Ramos (cell line): ENCODE results near the gene SIGMAR1.

Source experiments
- in situ Hi-C: fragments of 300-500 bp; cut with MboI; formaldehyde crosslinking; loops from one replicate; pipeline ENCODE4 v1.14.3; 2022; ENCODE audit warnings: low sequenced_read_pairs; ENCODE audit not compliant: unreplicated experiment

Gene SIGMAR1

DNA sequence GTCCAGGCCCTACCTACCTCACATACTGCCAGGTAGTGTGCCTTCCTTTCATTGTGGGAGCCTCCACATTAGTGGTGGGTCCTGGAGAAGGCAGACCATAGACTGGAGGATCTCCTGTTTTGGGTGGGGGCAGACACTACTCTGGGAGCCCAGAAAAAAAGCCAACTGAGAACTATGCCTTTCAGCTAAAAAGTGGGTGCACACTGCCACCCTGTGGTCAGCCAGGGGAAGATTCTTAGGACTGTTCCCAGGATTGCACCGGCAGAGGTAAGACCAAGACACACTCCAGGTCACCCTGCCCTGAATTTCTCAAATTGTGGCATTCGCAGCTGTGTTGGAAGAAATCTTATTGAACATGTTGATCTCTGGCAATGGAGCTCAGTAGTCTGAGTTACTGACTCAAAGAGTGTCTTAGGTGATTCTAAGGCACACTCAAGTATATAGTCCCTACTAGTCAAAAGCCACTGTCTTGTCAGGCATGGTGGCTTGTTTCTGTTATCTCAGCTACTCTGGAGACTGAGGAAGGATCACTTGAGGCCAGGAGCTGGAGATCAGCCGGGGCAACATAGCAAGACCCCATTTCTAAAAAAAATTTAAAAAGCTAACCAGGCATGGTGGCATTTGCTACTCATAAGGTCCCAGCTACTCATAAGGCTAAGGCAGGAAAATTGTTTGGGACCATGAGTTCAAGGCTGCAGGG is 3.6 kb downstream of the SIGMAR1 start:
- in situ Hi-C loops, result no loop called here

DNA sequence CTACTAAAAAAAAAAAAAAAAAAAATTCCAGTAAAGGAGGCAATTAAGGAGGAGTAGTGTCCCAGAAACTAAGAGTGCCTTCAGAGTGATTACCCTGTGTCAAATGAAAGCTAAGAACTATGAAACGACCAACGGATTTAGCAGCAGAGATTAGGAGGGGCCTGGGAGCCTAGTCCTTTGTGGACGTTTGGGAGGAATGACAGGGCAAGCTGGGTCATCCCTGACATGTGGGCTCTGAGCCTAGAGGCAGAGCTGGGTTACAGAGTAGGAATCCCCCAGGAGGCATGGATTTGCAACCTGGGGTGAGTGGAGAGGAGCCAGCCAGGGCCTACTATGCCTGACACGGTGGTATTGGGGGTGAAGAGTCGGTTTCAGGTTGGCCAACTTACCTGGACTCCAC is 4.4 kb downstream of the SIGMAR1 start:
- in situ Hi-C loops, result no loop called here

DNA sequence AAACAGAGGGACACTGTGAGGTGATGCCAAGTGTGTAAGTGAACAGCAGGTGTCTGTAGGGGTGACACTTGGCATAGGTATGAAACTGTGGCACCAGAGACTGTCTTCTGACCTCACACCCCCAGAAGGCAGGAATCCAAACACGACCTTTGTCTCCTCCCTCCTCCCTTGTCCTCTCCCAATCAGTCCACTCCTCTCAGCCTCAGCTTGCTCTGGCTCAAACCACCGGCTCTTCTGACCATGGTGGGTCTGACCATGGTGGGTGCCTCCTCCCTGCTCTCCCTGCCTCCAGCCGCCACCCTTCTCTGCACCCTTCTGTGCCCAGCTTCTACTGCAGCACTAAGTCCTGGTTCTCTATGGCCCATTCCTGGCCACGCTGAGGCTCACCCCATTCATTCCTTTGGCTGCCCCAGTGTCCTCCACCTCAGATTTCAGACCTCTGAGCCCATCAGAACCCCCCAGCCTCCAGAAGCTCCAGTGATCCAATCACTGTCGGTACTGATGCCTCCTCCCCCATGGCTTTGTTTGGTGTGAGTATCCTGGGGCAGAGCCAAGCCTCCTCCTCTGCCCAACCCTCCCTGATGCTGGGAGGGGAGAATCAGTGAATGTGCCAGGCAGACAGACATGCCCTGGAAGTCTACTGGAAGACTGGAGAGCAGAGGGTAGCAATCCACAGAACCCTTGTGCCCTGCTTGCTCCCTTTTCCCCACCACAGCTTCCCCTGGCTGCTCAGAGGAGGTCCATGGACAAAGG is 7.0 kb downstream of the SIGMAR1 start:
- in situ Hi-C loops, result no loop called here

DNA sequence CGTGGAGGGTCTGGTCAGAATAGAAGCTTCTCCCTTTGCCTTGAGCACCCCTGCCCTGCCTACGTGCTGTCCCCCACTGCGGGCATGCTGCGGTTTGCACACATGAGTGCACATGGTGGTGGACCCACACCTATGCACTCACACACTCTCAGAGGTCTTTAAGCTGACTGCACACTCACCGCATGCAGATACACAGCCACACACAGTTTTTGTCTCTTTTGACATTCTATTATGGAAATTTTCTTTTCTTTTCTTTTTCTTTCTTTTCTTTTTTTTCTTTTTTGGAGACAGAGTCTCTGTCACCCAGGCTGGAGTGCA is 8.1 kb downstream of the SIGMAR1 start:
- in situ Hi-C loops, result no loop called here

DNA sequence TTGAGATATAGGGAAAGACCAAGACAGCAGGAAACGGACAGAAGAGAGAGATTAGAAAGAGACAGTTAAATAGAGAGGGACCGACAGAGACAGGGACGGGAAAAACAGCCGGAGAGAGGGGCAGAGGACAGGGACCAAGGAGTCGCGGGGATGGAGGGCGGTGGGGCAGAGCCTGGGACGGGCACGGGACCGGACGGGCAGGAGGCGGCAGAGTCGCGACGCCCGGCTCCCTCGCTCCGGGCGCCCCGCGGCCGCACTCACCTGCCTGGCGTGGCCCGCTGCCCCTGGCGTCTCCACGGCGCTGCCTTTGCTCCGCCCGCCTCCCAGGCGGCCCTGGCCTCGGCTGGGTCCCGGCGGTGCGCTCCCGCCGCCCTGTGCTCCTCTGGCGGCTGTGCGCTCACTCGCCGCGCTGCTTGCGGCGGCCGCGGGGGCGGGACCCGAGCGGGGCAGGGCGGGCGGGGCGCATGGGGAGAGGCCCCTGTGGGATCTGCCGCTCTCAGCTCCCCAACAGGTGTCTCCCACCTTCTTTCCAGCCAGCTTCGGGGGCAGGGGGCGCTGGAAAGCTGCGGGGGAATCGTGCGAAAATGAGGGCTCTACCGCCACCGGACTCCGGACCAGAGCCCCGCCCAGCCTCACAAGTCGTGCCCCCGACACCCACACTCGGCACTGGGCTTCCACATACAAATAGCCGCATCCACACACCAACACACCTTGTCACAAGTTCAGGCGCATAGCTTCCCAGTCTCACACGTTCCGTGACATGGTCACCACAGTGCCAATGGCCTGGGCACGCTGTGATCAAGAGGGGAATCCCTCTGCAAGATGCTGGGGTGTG is 8.7 kb downstream of the SIGMAR1 start, which contains the start of gene ARID3C:
TSS of gene ARID3C (minus strand) at position 411 of the 835 bp plus-strand sequence. CDS start 1,052 bp downstream, outside the sequence.
- in situ Hi-C loops, result no loop called here

DNA sequence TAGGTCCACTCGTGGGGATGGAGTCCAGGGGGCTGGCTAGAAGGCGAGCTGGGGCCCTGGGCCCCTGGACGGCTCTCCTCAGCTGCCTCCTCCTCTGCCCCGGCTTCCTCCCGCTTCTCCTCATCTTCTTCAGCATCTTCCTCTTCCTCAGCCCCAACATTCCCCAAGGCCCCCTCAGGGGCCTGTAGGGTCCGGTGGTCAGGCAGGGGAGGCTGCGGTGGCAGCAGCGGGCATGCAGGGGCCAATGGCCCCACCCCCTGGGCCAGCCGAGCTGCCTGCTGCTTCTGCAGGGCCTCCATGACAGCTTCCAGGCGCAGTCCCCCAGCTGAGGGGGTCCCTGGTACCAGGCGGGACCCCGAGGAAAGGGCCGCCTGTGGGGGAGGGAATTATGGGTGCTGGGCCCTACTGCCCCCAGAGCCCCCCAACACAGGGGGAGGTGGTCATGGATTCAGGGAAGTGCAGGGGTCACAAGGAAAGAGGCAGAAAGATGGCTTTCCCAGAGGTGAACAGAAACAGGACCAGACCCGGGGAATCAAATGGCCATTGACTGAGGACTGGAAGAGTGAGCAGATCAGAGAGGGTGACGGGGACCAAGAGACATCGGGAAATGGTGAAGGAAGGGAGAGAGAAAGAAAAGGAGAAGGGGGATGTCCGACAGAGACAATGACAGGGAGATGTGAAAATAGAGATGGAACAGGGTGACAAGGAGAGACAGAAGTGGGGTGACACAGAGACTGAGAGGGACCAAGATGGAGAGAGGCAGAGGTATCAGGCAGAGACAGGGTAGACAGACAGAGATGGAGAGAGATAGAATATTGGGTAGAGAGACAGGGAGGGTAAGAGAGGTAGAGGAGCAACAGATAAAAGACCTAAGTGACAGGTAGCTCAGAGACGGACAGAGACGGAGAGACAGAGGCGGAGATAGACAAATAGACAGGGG is 9.6 kb downstream of the SIGMAR1 start:
- in situ Hi-C loops, result no loop called here

DNA sequence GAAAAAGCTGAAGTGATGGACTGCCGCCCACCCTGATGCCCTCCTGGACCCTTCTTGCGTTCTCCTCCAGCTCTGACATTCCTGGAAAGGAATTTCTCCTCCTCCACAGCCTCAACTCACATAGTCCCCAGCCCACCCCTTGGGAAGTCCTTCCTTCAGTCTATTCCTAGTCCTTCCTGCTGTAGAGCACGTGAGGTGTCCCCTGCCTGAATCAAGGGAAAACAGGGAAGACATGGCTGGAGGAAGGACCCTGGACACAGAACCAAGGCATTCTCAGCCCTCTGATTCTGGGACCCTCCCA is 12.5 kb downstream of the SIGMAR1 start:
- in situ Hi-C loops, result no loop called here

DNA sequence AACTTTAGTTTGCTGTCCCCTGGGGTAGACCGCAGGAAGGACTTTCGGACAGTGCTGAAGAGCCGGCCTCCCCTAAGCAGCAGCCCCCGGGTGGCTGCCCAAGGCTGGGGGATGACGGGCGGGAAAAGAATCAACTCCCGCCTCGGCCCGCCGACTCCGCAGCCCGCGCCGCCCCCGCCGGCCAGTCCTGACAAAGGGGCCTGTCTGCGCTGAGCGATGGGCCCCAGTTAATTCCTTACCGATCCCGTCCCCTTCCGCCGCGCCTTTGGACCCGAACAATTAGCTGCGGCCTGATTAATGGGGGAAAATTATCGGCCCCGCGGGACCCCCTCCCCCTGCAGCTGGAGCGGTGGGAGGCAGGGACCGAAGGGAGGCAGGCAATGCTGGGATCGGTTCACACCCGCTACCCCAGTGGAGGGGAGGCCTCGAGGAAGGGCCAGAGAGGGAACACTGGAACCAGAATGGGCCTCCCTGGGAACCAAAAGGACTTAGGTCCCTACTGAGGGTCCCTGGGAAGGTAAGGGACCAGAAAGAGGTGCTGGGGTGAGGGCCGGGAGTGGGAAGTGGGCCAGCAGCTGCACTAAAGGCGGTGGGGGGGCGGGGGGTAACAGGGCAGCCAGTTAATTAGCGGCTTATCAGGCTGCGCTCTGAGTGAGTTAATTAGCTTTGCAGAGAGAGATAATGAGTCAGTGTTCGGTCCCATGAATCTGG is 13.0 kb downstream of the SIGMAR1 start:
- in situ Hi-C loops, result no loop called here

DNA sequence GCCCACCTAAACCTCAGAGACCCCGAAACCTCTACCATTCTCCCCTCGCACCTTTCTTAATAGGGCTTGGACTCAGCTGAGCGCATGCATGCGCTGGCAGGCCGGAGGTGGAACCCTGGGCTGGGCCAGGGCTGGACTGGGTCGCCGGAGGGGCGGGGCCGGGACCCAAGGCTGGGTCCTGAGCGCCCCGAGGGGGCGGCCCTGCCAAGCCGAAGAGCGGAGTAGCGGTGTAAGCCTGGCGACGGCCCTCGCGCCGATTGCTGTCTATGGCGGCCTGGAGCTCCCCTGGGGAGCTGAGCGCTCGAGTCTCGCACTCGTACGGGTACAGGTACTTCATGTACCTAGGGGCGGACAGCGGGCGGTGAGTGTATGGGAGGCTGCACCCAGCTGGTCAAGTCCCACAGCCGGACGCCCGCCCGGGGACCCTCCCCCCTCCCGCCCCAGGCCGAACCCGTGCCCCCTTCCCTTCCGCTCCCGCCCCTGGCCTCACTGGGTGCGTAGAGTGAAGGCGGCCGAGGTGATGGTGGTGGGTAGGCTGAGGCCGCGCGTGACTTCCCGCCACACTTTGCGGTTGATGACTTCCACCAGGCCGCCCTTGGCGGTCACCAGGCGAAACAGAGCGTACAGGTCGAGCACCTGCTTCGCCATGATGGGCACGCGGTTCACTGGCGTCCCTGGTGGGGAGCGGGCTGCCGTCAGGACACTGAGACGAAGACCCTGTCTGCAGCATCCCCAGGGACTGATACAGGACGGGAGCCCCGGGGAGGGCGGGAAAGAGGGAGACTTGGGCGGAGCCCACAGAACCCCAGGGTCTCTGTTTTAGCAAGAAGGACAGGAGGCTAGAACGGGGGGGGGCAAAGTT is 14.0 kb downstream of the SIGMAR1 start:
- in situ Hi-C loops, result no loop called here

DNA sequence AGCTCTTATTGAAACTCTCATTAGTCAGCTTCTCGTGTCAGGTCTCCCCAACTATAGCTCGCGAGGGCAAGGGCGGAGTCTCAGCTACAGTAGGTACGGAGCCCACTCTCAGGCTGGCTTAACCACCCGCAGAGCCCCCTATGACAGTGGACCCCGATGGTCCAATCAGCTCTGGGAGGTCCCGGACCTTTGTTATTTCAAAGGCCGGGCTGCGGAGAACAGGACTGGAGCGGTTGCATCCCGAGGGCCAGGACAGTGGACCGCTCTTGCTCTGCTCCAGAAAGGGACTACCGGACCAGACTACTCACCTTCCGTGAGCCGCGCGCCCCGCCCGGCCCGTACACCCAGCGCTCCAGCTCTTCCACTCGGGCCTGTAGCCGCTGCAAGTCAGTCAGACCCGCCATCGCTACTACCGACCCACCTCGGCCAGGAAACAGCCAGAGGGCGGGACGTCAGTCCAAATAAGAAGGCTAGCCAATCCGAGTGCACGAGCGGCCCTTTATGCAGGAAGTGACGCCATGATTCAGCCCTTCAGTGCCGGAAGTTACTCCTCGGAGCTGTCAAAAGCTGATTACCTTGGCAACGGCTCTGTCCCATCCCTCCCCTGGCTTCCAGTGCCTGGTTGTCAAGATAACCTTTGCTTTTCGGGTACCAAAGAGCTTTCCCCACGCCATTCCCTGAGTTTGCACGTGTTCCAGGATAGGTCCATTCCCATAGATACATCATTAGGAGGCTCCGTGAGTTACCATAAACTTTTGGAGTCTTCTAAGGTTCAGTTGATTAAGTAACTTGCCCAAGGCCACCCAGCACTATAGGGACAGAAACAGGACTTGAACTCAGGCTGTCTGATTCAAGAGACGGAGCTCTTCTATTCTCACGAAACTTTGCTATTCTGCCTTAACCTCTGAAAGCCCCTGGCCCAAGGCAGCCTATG is 17.3 kb downstream of the SIGMAR1 start, which contains the start of gene DCTN3:
TSS of gene DCTN3 (minus strand) at position 435 of the 934 bp plus-strand sequence. CDS start at position 404, 31 bp downstream.
- in situ Hi-C loops, result no loop called here

DNA sequence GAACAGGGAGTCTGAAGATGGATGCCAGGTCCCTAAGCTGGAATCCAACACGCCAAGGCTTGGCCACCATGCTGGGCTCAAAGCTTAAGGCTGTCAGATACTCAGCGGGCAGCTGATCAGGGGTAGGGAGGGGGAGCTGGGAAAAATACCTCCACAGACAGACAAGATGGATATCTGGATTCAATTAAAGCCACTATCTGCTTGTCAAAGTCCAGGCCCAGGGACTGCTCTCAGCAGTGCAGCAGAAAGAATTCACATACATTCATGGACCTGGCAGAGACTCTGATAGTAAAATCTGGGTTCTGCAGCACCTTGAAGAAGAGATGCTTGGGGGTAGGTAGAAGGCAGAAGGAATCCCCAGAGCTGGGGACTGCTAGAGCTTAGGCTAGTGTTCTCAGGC is 22.5 kb downstream of the SIGMAR1 start:
- in situ Hi-C loops, result no loop called here

DNA sequence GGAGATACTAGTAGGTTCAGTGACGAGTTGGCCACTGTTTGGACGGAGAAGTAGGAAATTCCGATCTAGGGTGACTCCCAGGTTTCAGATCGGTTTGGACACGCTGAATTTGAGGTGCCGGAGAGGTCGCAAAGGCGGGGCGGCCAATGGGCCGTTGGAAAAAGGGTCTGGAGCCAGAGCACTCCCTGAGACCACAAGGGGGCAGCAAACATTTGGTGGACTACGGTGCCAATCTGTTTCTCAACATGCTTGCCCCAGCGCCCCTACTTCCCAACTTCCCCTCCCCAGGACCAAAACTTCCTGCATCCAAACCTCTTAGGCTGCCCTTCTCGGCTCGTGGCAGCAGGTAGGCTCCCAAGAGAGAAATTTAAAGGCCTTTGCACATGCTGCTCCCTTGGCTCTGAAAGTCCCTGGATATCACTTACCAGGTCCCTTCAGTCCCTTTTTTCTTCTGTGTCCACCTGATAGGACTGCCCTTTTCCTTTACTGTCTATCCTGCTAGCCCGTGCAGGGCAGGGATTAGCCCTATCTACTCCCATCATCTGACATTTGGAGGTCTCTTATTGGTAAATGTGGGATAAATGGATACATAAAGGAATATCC is 24.7 kb downstream of the SIGMAR1 start:
- in situ Hi-C loops, result no loop called here

DNA sequence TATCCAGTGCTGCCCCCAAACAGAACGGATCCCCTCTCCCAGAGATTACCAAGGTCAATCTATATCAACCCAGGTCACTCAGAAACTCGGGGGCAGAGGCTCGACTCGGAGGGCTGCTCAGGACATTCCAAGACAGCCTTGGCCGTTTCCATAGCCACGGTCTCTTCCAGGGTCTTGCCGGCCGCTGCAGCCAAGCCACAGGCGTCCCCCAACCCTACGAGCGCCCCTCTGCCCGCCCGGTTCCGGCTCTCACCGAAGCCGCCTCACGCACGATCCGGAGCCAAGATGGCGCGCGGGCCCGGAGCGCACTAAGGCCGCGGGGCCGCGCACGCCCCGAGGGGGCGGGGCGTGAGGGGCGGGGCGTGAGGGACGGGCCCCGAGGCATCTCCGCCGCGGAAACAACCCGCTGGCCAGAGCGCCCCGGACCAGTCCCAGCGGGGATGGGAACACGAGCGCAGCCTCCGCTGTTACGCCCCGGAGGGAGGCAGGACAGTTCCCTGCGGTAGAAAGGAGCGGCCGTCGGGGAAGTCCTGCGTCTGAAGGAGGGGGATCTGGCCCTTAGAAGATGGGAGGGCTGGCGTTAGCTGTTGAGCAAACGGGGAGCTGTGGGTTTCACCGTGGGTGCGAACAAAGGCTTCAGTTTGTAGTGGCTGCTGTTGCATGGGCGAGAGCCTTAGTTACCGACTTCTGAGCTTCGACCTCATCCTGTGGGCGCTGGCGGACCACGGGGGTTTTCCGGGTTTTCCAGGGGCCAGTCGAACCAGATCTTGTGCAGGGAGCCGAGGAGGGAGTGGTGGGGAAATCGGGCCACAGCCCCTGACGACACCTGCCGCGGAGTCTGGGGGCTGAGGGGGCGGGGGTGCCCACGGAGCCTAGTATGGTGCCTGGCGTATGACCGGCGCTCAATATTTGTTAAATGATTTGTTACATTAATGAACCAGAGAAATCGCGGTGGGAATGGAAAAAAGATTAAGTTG is 25.5 kb downstream of the SIGMAR1 start, which contains the start of gene RPP25L:
TSS of gene RPP25L (minus strand) at position 287 of the 977 bp plus-strand sequence. CDS start 801 bp downstream, outside the sequence.
- in situ Hi-C loops, result no loop called here

DNA sequence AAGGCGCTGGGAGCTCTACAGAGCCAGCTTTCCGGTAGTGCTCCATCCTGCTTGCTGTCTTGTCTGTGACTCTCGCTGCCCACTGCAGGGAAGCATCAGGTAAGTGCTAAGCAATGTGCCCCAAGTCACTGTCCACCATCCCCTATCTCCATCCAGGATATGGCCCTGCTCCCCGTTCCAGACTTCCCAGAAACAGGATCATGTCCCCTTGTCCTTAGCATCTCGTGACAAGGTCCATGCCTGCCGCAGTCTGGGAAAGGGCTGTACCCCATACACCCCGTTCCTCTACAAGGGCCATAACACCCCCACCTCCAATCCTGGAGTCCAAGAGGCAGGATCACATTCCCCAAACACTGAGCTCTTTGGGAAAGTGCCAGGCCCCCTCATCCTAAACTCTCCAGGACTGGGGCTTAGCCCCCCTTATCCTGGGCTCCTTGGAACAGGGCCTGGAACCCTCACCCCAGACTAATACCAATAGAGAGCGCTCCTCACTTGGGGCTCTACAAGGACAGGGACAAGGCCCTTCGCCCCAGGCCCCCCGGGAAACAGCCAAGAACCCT is 26.3 kb downstream of the SIGMAR1 start:
- in situ Hi-C loops, result no loop called here

DNA sequence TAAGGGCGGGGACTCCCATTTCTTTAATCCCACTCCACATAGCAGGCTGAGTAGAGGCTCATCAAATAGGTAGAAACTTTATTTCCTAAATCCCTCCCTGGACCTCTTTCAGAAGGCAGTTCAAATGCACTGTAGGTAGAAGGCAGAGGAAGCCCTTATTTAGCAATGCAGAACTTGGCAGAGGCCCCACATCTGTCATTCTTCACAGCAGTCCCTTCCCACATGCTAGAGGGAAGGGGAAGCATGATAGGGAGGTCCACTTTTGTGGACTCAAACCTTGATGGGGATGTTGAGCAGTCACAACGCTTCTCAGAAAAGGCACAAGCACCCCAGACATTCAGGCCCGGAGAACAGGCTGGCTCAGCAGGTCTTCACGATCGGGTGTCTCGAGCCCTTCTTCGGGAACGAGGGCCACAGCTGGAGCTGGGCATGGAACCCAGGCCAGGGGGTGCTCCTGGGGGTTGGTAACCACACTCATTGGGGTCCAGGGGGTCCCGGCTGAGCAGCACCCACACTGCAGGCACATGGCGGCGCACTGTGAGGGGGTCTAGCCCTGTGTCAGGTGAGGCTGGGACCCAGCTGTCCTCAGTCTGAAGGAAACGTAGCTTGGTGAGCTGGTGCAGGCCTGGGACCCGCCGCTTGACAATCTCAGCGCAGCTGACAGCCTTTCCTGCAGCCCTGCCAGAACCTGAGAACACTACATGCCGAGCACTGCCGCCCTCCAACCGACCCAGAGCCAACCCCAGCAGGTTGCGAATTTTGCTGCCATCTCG is 27.0 kb downstream of the SIGMAR1 start:
- in situ Hi-C loops, result no loop called here
